Esophagus squamous epithelium (tissue), 4 donors: ENCODE results near the gene CACFD1.

Source experiments
- POLR2A ChIP-seq, 4 donors: fragments of 450-650 bp; IDR thresholded peaks; one replicate each; pipeline ENCODE4 v1.6.1; 2017; ENCODE audit warnings: antibody characterized with exemption in 4 of 4, mild to moderate bottlenecking in 4 of 4, moderate library complexity in 3 of 4
- TF ChIP-seq, protein P1 (sequence below), 6 experiments: fragments of 450-650 bp in 4 of 6; fragments of 200-600 bp in 2 of 6; sonication (generic) in 2 of 6; IDR thresholded peaks; one replicate each; pipeline ENCODE4 v1.5.1; 2016 to 2019; ENCODE audit warnings: antibody characterized with exemption in 6 of 6, mild to moderate bottlenecking in 4 of 6, moderate library complexity in 4 of 6

DNA sequence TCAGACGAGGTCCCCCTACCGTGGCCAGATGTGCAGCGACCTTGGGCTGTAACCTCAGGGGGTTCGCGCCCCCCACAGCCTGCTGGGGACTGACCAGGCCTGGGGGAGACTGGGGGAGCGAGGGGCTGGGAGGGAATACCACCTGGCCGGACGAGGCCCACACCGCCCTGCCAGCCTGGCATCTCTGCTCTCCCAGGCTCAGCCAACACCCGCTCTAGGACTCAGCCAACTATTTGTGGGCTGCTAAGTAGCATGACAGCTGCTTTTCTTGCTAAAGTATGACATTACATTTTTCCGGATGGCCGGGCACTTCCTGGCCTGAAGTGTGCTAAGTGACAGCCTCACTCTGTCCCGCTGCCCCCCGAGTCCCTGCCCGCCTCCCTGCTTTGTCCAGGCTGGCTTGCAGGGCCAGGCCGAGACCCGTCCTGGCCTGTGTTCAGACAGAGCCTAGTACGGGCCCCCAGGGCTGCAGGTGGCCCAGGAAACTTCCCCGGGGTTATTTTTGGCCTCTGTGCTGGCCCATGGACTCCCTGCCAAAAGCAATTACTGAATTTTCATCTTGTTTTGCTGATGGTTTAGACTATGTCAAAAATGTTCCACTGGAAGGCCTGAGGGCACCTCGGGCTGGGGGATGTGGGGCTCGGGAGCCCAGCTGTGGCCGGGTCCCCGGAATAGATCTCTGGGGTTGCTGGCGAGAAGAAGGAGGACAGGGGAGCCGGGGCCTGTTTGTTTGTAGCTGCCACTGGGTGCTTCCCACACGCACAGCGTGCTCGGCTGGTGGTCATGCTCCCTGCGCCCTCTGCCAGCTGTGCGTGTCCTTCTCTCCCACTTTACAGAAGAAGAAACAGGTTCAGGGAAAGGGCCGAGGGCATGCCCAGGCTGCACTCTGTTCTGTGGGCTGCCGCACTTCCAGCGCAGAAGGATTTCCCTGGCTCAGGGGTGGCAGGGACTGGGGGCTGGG is 32.6 kb downstream of the CACFD1 start:
- no peak for TF ChIP-seq POLR2A (IDR thresholded peaks at IDR 0.05)
- TF ChIP-seq, protein P1, sequence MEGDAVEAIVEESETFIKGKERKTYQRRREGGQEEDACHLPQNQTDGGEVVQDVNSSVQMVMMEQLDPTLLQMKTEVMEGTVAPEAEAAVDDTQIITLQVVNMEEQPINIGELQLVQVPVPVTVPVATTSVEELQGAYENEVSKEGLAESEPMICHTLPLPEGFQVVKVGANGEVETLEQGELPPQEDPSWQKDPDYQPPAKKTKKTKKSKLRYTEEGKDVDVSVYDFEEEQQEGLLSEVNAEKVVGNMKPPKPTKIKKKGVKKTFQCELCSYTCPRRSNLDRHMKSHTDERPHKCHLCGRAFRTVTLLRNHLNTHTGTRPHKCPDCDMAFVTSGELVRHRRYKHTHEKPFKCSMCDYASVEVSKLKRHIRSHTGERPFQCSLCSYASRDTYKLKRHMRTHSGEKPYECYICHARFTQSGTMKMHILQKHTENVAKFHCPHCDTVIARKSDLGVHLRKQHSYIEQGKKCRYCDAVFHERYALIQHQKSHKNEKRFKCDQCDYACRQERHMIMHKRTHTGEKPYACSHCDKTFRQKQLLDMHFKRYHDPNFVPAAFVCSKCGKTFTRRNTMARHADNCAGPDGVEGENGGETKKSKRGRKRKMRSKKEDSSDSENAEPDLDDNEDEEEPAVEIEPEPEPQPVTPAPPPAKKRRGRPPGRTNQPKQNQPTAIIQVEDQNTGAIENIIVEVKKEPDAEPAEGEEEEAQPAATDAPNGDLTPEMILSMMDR (IDR thresholded peaks at IDR 0.05) = no peak
